Kidney tubule cell (primary cell): ENCODE results near the gene SETD4.
A peak's percentile ranks its signal among the peaks of the same experiment; 100 is the strongest.

ENCODE experiments used
- DNase-seq: peaks from one replicate; pipeline ENCODE4 v3.0.0-alpha.2; 2018; ENCODE audit warnings: low spot score

The SETD4 gene

DNA sequence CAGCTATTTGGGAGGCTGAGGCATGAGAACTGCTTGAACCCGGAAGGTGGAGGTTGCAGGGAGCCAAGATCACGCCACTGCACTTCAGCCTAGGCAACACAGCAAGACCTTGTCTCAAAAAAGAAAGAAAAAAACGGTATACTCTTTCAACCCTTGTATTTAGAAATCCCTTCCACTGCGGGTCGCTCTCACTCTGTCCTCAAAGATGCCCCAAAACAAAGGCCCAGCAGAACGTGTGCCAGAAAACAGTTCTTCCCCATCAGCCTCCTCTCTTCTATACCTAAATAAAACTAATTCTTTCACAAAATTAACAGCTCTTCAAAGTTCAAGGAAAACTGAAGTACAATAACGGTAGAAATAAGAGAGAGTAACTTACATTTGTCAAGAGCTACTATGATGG lies 13.2 kb downstream of the SETD4 start:
- no peak for DNase-seq

DNA sequence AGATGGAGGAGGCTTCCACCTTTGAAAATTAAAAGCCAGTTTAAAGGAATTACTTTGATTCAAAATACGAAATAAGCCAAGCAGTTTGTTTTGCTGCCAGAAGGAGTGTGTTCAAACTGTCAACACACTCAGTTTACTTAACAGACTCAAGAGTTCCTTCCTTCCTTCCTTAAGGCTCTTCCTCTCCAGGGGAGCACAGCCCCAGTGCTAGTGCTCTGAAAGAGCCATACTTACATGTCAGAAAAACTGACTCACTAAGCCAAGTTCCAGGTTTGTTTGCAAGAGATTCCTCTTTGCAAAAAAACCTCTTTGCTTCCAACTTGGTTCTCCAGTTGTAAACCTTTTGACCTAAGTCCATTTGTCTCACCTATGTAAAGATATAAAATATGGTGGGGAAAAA lies 14.3 kb downstream of the SETD4 start:
- DNase-seq, result no peak

DNA sequence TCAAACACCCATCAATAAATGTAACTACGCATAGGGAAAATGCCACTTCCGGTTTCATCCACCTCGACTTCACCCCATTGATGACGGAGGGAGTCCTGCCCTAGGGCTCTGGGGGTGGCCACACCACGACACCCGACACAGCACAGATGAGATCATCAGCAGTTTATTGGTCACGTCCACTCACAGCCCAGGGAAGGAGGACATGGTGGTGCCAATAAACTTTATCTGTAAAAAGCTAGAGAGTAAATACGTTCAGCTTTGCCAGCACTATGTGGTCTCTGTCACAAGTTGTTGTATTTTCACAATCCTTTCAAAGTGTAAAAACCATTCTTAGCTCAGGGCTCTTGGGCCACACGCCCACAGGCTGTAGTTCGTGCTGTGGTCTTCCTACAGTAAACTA lies 16.3 kb downstream of the SETD4 start:
- DNase-seq, result no peak

DNA sequence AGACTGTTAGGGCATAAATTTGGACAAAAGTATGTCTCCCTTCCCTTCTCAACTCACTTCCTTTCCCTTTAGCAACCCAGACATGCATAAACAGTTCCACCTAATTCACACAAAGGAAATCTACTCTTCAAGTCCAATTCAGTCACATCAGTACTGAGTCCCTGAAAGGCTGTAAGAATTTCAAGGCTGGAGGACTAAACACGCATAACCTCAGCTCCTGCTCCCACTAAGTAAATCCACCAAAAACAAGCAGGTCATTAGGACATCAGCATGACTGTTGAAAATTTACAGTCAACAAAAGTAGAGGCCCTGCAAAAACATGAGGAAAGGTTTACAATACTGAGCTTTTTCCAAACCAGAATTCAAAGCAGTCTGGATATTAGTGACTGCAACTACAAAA lies 18.4 kb downstream of the SETD4 start:
- DNase-seq, result no peak

DNA sequence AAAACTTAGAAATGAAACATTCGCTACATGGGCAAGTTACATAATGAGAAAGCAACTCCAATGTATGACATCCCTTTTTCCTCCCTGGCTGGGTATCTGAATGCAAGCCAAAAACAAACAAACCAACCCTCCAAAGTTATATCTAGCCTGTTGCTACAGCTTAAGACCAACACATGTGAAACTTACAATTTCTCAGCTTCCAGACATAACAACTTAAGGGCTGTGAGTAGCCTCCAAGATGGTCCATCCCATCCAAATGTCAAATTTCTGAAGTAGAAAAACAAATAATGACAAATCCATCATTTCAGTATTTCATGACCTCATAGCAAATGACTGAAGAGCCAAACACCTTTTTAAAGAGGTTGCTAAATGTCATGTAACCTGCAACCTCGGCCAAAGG lies 19.9 kb downstream of the SETD4 start:
- no peak for DNase-seq

DNA sequence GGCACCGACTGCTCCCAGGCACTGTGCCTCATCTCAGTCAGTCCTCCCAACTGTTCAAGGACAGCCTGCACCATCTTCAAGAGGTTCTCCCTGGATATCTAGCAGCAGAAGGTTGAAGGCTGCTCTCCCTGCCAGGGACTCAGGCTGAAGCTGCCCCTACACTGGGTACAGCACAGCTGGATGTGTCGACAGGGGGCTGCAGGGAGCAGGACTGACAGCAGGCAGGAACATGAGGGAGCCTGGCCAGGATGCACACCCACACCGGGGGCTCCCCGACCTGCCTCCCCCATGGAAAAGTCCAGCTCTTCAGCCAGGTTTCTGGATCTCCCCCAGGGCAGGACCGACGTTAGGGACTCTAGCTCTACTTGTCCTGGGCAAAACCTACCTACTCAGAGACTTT lies 20.5 kb downstream of the SETD4 start:
- DNase-seq, result no peak

DNA sequence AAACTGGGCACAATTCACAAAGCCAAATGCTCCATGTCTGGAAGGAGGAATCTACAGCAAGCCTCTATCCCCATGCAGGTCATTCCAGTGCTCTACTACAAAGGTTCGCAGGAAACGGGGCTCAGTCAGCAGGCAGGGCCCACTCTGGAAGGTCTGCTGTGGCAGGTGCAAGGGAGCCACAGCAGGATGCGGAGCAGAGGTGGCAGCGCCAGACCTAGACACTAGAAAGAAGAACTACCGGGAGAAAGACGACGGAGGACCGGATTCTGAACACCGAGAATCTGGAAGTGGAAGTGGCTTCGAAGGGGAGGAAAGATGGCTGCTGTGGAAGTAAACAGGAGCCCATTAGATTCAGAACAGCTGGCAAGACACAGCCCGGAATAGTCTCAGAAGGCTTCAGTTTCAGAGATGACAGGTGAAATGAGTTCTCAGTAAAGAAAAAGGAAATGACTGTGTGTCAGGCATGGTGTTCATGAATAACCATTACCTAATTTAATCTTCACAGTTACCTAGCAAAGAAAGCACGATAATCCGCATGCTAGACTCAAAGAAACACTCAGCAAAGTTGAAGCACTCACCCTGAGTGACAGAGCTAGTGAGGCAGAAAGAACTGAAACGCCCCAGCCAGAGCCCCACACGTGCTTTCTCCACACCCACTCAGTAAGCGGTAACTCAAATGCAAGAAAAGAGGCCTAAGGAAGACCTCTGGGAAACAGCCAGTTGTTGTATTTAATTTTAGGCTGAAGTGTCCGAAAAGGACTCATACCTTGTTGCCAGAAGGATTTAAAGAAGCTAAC lies 21.4 kb downstream of the SETD4 start:
- peak; percentile 31 for DNase-seq

DNA sequence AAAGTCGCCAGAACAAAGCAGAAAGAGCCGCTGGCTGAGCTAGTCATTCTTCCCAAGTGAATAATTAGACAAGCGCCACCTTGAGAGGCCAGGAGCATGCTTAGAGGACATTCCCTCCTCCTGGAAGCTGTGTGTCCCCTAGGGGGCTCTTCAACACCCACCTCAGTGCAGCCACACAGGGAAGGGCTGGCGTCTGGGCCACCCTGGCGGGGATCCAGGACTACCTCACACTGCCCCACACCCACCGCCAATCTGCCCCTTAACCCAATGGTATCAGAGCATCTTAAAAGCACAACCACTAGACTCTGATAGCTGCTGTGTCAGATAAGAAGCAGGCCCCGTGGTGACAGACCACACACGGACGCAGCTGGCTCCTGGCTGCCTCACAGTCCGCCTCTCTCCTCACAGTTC lies 24.9 kb downstream of the SETD4 start:
- peak; percentile 72 for DNase-seq

DNA sequence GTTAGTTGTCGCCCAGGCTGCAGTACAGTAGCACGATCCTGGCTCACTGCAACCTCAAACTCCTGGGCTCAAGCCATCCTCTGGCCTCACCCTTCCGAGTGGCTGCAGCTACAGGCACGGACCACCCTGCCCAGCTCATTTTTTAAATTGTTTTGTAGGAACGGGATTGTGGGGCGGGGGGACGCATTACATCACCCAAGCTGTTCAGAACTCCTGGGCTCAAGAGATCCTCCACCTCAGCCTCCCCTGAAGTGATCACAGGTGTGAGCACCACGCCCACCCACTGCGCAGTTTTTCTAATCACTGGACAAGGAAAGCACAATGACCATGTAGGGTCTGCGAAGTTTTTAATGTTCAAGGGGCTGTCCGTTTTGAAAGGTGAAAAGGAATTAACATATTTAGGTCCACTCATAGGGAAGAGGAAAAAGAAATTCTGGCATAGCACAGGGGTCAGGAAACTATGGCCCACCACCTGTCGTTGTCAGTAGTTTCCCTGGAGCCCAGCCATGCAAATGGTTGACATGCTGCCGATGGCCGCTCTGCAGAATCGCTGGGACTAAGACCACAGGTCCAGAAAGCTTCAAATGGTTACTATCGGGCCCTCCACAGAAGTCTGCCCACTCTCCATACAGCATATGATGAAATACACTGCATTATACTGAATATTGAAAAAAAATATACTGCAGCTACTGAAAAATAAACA lies 26.0 kb downstream of the SETD4 start:
- DNase-seq, result no peak

DNA sequence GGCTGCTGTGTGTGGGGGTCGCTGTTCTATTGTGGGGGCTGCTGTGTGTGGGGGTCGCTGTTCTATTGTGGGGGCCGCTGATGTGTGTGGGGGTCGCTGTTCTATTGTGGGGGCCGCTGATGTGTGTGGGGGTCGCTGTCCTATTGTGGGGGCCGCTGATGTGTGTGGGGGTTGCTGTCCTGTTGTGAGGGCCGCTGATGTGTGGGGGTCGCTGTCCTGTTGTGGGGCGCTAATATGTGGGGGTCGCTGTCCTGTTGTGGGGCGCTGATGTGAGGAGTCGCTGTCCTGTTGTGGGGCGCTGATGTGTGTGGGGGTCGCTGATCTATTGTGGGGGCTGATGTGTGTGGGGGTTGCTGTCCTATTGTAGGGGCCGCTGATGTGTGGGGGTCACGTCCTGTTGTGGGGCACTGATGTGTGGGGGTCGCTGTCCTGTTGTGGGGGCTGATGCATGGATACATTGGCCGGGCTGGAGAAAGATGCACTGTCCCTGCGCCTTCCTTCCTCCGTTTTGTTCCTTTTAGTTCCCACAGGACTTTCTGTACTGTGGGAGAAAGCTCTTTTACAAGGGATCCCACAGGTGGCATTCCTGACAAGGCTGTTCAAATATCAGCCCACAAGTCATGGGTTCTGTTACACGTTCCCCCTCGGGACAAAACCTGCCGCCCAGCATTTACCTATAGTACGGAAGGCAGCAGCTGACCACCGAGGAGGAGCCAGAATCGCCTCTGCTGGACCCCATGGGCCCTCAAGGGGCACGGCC lies 27.5 kb downstream of the SETD4 start:
- DNase-seq, result no peak

DNA sequence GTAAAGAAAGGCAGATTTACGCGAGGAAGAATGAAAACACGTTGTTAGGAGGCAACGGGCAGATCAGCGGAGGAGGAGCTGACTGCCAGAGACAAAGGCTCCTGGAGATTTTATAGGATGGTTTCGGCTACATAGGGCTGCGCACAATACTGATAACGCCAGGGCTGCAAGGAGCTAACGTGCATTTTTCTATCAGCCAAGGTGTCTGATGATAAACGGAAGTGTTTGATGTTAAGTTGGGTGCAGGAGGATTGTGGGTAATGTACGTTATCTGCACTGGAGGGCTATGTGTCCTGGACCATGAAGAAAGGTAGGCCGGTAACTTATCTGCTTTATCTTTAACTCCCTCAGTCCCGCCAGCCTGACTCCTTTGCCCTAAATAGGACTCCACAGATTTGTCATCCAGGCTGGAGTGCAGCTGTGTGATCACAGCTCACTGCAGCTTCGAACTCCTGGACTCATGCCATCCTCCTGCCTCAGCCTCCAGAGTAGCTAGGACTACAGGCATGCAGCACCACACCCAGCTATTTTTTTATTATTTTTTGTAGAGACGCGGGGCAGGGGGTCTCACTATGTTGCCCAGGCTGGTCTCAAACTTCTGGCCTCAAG lies 29.6 kb downstream of the SETD4 start:
- peak; percentile 13 for DNase-seq

DNA sequence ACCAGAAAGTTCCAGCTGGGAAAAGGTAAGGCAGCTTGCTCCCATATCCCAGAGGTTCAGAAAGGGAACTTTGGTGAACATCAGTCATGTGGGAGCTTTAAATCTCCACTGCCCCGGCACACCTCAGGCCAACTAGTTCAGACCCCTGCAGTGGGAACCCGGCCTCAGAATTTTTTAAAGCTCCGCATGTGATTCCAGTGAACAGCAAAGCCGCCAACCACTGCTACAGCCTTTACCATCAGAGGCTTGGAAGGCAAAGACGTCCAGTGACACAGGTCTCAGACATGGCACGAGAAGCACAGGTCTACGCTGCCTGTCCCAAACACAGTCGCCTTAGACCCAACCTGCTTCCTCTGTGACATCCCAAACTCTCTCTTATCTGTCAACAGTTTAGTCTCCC lies 31.0 kb downstream of the SETD4 start:
- DNase-seq, result no peak

DNA sequence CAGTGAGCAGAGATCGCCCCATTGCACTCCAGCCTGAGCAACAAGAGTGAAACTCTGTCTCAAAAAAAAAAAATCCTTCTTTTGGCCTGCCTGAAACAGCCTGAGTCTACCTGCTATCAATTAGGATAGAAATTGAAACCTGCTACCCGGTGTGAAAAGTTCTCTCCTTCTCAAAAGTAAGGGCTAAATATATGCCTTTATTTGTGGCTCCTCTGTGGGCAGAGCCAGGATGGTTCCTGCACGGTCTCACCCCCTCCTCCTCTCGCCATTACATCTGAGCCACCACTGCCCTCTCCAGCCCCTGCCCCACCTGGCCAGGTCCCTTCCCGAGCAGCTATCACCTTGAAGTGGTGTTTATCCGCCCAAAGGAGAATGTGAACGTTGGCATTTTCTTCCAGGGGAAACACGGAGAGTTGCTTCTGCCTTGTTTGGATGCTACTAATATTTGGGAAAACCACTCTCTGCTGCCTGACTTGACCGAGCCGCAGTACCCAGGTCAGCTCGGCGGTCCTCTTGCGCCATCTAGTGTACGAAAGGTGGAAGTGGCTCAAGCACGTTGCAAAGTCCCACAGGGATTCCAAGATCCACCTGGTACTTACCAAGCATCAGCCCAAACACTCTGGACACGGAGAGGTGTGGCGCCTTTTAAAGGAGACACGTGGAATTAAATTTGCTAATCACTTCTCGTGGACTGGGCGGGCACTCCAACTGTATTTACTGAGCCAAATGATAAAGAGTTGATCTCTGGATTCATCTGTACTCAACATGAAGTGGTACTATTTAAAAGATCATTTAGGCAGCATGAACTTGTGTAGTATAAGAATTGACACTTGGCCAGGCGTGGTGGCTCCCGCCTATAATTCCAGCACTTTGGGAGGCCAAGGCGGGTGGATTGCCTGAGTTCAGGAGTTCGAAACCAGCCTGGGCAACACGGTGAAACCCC lies 31.9 kb downstream of the SETD4 start:
- DNase-seq, result peak; percentile 75

DNA sequence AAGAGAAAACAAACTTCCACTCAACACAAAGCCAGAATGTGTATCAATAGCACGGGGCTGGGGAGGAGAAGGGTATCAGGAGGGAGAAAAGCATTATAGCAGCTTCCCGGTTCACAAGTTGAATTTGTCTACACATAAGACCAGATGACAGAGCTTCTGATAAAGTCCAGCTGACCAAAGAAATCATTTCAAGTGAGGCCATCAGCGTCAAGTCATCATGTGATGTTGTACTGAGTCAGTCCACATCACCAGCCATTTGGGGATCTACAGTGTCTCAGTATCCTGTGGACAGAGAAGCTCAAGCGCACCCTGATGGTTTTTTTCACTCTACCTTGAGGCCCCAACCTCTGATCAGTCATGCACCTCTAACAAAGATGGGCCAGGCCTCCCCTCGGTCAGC lies 33.0 kb downstream of the SETD4 start:
- DNase-seq, result no peak

DNA sequence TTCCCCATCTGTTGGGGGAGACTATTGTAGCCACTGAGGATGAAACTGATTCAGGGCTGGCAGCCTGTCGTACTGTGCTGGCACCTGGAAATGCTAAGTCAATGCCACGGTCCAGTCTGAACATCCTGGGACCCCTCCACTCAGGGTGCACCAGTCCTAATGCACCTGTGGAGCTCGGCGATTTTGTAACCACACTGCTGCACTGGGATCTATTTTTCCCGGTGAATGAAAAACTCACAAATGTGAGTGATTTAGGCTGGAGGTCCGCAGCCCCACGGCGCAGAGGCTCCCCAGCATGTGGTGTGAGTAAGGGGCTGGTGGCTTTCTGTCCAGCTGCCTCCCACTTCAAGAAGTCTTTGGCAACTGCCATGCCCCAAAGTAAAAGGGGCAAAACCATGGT lies 35.5 kb downstream of the SETD4 start:
- no peak for DNase-seq

DNA sequence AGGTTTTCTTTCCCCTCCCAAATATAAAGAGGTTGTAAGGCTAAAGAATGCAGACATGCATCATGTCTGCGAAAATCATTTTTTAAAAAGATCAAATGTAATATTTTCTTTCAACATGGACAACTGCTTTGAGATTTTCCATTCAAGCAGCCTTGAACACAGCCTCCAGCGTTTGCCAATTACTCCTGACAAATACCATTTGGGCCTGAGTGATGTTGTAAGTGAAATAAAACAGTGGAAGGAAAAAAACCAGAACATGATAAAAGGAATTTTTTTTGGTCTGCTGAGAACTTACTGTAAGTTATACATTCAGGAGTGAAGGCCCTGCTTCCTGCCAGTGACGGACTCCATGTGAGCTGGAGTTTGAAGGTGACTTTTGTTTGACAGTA lies 37.2 kb downstream of the SETD4 start:
- no peak for DNase-seq

DNA sequence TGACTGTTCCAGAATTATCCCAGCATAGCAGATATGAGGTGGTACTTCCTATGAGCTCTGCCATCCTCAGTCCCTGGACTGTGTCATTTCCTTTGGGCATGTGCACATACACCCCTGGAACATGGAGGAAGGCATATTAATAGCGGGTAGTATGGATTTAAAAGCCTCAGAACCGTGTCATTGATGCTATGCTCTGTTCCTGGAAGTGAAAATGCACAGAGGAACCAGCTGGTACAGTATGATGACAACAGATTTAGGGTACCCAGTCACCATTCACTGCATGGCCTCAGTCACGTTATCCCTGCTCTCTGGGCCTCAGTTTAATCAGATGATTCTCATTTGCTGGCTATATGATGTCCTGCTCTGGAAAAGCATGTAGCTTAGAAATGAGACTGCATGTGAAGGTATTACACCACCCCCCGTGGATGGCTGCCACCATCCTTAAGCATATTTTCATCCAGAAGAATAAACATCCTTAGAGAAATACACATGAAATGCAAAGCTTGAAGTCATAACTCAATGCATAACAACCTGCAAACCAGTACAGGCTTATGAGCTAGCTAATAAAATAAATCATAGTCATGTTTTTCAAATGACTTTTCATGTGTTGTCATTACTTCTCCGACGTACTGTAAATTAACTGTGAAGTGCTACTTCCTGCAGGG lies 37.8 kb downstream of the SETD4 start:
- DNase-seq, result no peak

DNA sequence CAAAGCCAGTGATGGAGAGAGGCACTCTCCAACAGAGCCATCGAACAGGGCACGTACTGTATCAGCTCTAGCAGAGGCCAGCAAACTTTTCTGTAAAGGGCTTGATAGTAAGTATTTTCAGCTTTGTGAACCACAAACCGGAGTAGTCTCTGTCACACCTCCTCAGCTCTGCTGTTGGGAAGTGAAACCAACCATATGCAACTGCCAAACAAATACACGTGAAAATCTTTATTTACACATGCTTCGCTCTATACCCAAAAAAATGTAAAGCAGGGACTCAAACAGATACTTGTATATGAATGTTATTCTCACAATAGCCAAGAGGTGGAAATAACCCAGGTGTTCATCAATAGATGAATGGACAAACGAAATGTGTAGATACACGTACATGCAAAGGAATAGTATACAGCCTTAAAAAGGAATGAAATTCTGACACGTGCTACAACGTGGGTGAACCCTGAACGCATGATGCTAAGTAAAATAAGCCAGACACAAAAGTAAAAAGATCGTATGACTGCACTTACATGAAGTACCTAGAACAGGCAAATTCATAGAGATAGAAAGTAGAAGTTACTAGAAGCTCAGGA lies 39.0 kb downstream of the SETD4 start:
- DNase-seq, result no peak

DNA sequence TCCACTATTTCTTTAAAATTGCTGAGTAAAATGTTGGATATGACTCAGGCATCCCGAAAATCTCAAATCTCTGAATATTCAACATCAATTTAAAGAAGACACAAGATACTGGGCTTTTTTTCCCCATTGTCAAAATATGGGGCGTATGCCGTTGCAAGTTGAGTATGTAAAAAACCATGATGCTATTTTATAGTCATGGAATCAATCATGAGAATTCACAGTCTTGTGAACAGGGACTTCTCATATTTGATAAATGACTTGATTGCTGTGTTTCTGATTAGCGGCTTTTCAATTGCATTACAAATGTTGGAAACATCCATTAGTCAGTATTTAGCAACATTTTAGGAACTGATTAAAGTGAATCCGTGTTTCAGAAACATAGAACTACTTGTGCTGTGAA lies 45.3 kb downstream of the SETD4 start:
- DNase-seq, result no peak

DNA sequence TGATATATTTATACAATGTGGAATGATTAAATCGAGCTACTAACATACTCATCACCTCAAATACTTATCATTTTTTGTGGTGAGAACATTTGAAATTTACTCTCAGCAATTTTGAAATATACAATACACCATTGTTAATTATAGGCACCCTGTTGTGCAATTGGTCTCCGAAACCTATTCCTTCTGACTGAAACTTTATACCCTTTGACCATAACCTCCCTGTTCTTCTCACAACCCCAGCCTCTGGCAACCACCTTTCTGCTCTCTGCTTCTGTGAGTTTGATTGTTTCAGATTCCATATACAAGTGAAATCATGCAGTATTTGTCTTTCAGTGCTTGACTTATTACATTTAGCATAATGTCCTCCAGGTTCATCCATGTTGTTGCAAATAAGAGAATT lies 49.5 kb downstream of the SETD4 start:
- no peak for DNase-seq

DNA sequence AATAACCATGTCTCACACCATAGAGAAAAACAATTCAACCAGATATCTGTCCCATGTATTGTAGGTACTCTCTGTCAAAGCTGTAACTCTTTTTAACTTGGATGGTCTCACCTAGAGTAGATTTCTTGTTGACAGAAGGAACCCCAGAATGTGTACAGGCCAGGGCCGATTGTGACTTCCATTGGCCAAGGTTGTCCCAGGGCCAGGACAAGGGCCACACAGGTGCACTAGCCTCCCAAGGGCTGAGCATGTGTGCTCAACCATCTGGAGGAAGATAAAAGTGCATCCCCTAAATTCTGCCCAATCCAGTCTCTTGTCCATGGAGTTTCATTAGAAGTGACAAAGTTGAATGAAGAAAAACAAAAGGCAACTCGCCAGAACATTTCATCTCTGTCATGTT lies 51.8 kb downstream of the SETD4 start:
- DNase-seq, result no peak
